GM18873 (cell line): ENCODE measurements around the gene SLC25A14.
A peak's percentile ranks its signal among the peaks of the same experiment; 100 is the strongest.

Experiments used
- ATAC-seq: cut with Tn5 transposase; IDR thresholded peaks from one replicate; pipeline ENCODE4 v1.9.1; 2021; ENCODE audit warnings: mild to moderate bottlenecking, moderate library complexity, moderate number of reproducible peaks; ENCODE audit not compliant: unreplicated experiment, low FRiP score

The SLC25A14 gene

GRCh38 chrX:130376077-130376476, 36.4 kb downstream of the SLC25A14 start:
- ATAC-seq, result no peak

- ATAC-seq, result no peak
These were observed 38.4 kb downstream of the SLC25A14 start for GRCh38 chrX:130378024-130378669.

- ATAC-seq, result no peak
These were observed 45.8 kb downstream of the SLC25A14 start, which contains the start of gene GPR119 for GRCh38 chrX:130385520-130385919. Gene GPR119 (minus strand): TSS chrX:130385674. CDS start chrX:130385447, 227 bp downstream.

- no peak for ATAC-seq
These were observed 46.7 kb downstream of the SLC25A14 start for GRCh38 chrX:130386408-130386808.

- ATAC-seq, result no peak
These were observed 53.8 kb downstream of the SLC25A14 start for GRCh38 chrX:130393451-130394074.

GRCh38 chrX:130395341-130395740, 55.6 kb downstream of the SLC25A14 start:
- ATAC-seq, result no peak

GRCh38 chrX:130401415-130402207, 61.9 kb downstream of the SLC25A14 start, which contains the start of gene RBMX2:
Gene RBMX2 (plus strand): TSS chrX:130401987. CDS start chrX:130402033, 46 bp downstream.
- ATAC-seq, result peak; percentile 88

GRCh38 chrX:130402208-130402684, 62.5 kb downstream of the SLC25A14 start:
- no peak for ATAC-seq

- no peak for ATAC-seq
These were observed 73.7 kb downstream of the SLC25A14 start for GRCh38 chrX:130413415-130413814.

GRCh38 chrX:130414800-130415199, 75.1 kb downstream of the SLC25A14 start:
- no peak for ATAC-seq

GRCh38 chrX:130415201-130415600, 75.5 kb downstream of the SLC25A14 start:
- no peak for ATAC-seq

GRCh38 chrX:130416785-130417184, 77.1 kb downstream of the SLC25A14 start:
- ATAC-seq, result no peak

- no peak for ATAC-seq
These were observed 78.3 kb downstream of the SLC25A14 start for GRCh38 chrX:130418066-130418465.

GRCh38 chrX:130418740-130419139, 79.0 kb downstream of the SLC25A14 start:
- no peak for ATAC-seq

GRCh38 chrX:130419263-130419662, 79.5 kb downstream of the SLC25A14 start:
- ATAC-seq, result no peak
